HG03432 (cell line): ENCODE data around the gene NECAB2.
A peak's percentile ranks its signal among the peaks of the same experiment; 100 is the strongest.

Experiments used
- ATAC-seq: cut with Tn5 transposase; IDR thresholded peaks from one replicate; pipeline ENCODE4 v1.9.1; 2021; ENCODE audit warnings: mild to moderate bottlenecking, moderate library complexity; ENCODE audit not compliant: unreplicated experiment

Gene NECAB2

DNA sequence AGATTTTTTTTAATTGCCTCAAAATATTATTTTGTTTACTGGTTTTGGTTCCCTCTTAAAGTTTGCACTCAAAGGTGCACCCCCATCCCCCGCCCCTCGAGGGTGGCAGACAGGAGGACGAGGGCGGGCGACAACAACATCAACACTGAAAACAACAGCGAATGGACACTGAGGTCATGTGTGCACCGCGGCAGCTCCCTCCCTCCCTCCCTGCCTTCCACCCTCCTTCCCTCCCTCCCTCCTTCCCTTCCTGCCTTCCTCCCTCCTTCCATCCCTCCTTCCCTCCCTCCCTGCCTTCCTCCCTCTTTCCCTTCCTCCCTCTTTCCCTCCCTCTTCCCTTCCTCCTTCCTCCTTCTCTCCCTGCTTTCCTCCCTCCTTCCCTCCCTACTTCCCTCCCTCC, 16.5 kb upstream of the NECAB2 start:
- no peak for ATAC-seq

DNA sequence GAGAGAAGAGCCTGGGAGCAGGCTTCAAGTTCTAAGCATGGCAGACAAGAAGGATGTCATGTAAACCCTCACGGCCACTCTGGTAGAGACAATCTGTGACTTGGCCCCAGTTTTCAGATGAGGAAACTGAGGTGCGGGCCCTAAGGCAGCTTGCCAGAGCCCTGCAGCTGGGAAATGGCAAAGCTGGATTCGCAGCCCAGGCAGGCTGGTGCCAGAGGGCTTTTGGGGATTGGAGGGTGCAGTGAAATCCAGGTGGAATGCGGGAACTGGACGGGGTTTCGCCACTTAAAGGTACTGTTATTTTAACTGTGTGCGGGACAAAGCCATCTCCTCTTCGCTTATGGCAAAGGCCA, 15.5 kb upstream of the NECAB2 start:
- no peak for ATAC-seq

DNA sequence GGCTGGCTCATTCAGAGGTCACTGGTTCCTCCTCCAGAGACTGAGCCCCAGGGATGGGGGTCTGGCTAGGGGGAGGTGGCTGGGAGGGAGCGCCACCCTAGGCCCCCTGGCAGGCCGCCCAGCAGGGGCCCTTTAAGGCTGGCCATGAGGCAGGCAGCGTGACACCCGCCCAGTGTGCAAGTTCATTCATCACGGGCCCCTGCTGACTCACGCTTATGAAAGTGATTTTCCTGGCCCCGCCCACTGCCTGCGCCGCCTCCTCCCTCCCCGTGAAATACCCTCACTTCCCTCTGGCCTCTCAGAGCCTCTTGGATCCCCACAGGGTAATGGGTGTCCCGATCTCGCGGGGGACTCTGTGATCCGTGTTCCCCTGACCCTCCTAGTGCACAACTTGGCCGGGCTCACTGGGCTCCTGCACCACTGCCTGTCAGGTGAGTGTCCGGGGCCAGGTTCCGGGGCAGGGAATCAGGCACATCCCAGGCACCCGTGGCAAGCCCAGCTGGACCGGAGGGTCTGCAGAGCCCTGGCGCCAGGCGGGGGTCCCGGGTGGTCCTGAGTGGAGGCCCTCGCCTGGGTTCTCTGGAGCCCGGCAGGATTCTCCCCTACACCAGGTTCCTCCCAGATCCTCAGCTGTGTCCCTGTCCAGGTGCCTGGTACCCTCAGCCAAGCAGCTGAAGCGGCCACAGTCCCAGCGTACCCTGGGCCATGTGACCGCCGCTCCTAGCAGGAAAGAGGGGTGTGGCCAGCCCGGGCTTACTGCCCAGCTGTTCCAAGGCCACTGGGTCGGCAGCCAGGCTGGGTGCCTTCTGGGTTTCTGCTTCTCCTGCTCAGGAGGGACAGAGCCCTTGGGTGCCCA, 14.9 kb upstream of the NECAB2 start, which contains the start of gene OSGIN1:
TSS of gene OSGIN1 (plus strand) at position 301 of the 856 bp plus-strand sequence. CDS start 4,432 bp downstream, outside the sequence.
- peak; percentile 89 for ATAC-seq

DNA sequence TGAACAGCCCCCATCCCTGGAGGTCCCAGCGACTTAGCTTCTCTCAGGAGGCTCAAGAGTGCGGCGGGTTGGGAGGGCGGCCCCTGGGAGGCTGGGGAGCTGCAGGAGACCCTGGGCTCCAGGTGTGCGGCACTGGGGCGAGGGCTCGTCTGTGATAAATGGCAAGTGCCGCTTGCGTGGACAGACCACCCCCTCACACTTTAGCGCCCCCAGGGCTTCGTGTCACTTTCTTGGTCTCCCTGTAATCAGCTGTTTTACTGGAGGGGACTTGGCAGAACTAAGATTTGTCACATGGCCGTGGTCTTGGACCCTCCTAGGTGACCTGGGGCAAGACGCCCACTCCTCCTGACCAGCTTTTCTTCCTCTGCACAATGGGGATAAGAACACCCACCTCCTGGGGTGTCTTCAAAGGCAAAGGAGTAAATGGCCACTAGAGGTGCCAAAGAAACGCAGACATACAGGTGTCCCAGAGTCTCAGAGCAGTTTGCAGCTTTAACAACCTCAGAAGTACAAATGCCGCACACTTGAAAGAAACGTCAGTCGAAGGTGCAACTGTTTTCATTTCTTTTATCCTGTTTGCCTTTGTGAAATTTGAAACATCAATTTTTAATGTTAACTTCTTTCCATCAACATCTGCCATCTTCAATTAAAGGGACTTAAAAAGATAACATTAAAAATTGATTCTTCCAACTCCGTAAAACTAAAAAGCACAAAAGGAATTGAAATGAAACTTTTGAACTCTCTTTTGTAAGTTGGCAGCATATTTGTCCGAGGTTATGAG, 14.1 kb upstream of the NECAB2 start:
- ATAC-seq, result peak; percentile 37

DNA sequence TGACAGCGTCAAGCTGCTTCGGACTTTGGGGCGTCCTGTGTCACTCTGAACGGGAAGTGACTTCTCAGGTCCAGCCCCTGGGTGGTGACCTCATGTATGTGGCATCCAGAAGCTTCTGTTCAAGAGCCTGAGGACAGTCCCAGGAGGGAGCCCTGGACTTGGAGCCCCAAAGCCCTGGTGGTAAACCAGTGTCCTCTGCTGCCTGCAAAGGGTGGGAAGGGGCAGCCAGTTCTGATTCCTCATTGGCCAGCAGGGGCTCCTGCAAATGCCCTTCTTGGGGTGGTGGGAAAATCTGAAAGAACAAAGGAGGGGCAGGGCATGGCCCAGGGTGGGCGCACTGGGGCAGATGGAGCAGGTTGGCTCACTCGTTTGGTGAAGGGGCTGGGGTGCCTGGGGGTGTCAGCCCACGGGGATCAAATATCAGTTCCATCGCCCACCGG, 13.4 kb upstream of the NECAB2 start:
- ATAC-seq, result no peak

DNA sequence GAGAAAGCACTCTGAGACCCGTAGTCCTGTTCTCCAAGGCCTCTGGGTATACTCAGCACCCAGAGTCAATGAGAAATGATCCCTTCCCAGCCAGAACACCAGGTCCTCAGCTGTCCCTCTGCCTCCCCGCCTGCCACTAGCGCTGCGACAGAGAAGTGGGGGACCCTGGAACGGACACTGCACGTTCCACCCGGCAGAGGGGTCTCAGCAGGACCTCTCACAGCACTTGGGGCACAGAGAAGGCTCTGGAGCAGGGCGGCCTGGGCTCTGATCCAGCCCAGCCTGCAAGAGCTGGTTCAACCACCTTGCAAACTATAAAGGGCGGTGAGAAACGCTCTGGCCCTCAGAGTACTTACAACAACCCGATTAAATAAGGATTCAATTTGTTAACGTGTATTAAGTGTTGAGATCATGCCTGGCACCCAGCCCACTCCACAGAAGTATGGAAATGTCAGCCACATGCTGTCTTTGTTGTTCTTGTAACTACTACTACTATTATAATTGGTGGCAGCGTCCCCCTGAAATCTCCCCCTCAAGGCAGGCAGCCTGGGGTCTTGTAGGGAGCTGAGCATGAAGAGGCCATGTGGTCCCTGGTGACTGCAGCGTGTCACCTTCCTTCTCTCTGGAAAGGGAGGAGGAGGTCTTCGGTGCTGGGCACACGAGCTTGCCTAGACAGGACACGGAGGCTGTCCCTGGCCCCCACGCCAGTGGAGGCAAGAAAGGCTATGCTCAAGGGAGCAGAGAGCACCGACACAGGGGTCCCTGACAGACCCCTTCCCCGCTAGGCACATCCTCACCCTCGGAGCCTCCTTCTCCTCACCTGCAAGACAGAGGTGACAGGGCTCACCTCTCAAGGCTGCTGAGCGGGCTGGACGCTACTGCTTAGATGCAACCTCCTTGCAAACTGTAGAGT, 12.6 kb upstream of the NECAB2 start:
- ATAC-seq, result no peak

DNA sequence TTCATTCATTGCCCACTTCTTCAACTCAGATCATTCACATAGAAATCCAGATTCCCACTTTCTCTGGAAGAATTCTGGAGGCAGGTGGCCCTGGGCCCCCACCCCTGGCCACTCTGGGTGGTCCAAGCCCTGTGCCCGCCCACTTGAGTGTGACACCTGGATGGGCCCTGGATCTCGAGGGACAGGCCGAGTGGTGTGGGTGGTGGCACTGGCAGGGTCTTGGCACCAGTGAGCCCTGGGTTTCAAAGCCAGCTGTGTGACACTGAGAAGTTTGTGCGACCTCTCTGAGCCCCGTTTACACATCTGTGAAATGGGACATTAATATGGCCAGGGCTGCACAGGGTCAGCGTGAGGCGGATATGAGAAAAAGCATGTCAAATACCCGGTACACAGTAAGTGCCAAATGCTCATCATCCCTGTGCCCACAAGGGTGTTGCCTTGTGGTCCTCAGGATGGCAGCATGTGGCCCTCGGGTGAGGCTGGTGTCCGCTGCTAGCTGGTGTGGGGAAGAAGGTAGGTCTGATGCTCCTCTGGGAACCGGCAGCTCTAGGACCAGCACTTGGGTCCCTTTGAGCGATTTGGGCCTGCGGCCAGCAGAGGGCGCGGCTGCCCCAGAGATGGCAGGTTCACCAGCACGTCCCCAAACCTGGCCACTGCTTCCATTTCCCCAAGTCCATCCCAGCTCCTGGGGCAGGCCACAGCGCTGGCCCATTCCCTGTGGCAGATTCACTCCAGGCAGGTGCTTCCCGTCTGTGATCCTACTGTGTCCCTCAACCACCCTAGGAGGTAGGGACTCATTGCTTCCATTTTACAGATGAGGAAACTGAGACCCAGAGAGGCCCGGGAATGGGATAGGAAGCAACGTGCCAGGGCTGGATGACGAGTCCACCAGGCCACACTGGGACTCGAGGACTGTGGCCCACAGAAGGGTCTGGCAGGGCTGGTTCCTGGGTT, 11.4 kb upstream of the NECAB2 start:
- ATAC-seq, result no peak

DNA sequence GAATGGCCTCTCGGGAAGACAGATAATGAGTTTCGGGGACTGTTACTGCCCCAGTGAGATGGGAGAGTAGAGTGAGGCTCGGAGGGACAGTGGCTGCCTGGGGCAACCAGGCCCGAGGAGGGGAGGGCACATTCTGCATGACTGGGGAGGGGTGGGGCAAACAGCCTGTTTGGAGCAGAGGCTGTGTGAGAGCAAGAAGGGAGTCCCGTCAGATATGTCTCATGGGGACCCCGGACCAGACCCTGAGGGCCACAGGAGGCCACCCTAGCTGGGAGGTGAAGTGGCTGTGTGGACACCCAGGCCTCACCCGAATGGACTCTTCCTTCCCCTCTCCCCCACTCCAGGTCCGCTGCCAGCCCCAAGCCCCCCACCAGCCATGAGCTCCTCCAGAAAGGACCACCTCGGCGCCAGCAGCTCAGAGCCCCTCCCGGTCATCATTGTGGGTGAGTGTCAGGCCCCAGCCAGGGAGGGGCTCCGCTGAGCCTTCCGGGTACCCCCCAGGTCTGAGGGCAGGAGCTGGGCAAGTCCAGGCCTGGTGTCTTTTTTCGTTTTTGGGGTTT, 10.7 kb upstream of the NECAB2 start:
- ATAC-seq, result no peak

DNA sequence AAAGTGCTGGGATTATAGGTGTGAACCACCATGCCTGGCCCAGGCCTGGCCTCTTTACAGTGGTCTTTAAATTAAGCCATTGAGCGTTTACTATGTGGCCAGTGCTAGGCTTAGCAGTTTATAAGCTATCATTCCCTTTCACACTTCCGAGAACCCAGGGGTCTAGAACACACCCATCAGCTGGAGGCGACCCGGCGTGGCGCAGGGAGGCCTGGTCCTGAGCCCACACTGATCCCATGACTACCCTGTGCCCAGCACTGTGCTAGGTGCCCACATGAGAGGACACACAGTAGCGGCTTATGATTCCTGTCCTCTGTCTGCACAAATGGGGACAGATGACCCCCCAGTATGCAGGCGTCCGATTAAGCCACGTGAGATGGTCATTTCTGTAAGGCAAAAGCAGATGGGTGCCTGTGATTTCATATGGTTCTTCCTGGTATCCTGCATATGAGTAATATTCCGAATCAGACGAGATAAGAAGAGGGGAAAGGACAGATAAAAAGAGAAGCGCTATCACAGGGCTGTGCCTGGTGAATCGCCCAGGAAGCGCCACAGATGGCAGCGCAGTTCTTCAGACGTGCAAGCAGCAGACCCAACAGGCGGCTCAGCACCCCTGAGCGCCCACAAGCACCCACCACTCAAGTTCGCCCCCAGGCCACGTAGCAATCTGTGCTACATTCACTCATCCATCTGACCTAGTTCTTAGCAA, 9.8 kb upstream of the NECAB2 start:
- ATAC-seq, result no peak

DNA sequence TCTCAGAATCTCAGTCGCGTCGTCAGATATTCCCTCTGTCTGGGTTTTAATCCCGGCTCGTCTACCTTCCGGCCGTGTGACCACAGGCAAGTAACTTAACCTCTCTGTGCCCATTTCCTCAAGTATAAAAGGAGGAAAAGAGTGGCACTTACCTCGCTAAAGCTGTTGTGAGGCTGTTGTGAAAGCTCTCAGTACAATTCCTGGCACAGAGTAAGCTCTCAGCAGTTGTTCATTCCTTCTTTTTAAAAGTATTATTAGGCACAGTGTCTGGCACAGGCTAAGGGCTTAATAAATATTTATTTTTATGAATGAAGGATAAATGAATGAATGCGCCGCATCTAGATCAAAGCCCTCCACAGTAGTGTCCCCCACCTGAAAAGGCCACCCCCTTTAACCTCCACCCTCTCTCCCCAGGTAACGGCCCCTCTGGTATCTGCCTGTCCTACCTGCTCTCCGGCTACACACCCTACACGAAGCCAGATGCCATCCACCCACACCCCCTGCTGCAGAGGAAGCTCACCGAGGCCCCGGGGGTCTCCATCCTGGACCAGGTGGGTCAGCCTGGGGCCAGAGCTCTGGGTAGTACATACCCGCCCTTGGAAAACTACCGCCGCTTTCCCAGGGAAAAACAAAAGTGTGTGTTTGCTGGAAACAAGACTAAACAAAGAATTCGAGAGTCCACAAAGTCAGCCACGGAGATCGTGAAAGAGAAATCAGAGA, 9.0 kb upstream of the NECAB2 start:
- ATAC-seq, result no peak

DNA sequence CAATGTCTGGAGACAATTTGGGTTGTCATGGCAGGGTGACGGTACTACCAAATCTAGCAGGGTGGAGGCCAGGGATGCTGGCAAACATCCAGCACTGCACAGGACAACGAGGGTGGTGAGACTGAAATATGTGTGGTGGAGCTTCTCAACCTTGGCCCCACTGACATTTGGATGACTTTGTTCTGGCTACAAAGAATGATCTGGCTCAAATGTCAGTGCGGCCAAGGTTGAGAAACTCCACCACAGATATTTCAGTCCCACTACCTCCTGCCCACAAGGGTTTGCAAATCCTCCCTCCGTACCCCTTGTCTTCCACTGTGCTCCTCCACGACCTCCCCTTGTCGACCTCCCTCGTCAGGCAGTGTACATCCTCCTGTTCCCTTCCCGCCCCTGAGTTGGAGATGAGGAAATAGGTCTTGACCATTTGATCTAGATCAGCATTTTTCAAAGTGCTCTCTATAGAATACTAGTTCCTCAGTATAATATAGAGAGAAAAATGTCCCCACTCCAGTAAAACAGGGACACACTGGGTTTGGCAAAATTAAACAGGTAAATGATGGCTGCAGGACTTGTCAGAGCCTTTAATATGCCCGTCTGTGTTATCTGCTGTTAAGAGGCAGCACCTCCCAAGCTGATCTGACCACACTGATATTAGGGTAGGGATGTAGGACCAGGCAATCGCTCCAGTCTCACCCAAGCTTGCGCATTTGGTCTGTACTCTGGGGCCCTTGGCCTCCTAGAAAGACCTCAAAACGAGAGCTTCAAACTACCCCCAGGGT, 8.2 kb upstream of the NECAB2 start:
- no peak for ATAC-seq

DNA sequence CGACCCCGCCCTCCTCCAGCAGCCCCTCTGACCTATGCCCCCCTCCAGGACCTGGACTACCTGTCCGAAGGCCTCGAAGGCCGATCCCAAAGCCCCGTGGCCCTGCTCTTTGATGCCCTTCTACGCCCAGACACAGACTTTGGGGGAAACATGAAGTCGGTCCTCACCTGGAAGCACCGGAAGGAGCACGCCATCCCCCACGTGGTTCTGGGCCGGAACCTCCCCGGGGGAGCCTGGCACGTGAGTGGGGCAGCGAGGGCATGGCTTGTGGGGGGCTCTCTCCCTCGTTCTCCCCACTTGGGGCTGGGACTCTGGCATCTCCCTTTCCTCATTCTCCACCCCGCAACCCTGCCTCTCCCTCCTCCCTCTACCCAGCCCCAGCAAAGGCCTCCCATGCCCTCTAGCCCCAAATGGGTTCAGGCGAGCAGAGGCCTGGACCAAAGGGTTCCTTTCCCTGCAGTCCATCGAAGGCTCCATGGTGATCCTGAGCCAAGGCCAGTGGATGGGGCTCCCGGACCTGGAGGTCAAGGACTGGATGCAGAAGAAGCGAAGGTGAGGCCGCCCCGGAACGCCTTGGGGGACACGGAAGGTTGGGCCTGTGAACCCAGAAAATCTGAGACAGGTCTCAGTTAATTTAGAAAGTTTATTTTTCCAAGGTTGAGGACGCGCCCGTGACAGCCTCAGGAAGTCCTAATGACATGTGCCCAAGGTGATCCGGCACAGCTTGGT, 7.4 kb upstream of the NECAB2 start:
- no peak for ATAC-seq

DNA sequence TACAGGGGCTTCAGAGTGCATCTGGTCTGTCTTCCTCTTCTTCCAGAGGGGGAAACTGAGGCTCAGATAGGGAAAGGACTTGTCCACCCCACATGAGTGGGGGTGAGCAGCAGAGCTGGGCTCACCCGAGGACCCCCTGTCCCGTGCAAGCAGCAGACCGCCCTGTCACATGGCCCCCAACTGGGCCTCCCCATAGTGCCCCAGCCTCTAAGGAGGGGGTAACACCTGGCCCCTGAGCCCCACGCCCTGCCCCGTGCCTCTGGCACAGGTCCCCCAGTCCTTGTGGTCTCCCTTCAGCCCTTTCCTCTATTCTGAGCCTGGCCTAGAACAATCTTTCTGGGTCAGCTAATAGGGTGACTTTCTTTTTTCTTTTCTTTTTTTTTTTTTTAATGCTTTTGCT, 6.5 kb upstream of the NECAB2 start:
- ATAC-seq, result no peak

DNA sequence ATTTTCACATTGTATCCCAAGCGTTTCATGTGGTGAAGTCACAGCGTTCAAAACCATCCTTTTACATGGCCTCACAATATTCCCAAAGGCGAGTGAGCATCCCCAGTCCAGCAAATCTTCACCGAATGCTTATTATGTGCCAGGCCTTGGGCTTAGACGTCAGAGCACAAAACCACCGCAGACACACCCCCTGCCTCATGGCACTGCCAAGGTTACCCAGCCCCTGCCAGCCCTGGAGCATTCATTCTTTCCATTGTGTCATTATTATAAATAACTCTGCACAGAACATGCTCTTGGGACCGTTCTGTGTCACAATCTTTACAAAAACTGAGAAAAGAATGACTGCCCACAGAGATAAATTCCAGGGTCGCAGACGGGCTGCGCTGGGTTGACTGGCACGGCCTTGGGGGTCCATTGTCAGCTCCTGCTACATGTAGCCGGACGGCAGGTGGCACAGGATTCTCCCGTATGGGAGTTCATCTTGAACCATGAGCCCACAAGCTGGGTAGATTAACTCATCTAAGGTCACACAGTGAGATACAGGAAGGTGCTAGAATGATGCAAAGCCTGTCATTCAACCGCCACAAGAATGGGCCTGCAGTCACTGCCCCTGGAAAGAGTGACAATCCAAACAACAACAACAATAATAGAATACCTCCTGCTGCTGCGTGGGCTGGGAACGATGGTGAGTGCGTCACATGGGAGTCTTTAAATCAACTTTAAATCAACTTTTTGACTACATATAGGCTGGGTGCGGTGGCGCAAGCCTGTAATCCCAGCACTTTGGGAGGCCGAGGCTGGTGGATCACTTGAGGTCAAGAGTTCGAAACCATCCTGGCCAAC, 4.5 kb upstream of the NECAB2 start:
- ATAC-seq, result no peak

DNA sequence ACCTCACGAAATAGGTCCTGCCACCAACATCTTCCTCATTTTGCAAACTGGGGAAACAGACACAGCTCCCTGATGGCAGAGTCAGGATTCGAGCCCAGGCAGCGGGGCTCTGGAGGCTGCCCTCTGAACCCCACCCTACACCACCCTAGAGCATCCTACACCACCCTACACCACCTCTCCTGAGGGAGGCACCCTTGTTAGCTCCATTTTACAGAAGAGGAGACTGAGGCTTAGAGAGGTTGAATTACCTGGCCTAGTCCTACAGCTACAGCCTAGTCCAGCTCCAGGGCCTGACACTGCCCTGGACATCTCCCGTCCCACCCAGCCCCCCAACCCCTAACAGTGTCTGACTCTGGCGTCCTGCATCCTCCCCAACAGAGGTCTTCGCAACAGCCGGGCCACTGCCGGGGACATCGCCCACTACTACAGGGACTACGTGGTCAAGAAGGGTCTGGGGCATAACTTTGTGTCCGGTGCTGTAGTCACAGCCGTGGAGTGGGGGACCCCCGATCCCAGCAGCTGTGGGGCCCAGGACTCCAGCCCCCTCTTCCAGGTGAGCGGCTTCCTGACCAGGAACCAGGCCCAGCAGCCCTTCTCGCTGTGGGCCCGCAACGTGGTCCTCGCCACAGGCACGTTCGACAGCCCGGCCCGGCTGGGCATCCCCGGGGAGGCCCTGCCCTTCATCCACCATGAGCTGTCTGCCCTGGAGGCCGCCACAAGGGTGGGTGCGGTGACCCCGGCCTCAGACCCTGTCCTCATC, 3.2 kb upstream of the NECAB2 start:
- ATAC-seq, result no peak
